ENCODE measurements around the gene WNT2B.

GRCh38 chr1:112505878-112506277 is 2.9 kb upstream of the WNT2B start:
- TF ChIP-seq POLR2AphosphoS5 (IDR thresholded peaks at IDR 0.05; ENCODE audit: low read depth, low read length) (no peak), POLR2A (IDR thresholded peaks at IDR 0.05; ENCODE audit: low read depth, low read length) (no peak), TAF1 (IDR thresholded peaks at IDR 0.05; ENCODE audit: borderline replicate concordance, low read depth, low read length) (no peak)

All from GM12892 (cell line).